DMS153 treated with DMSO at 0.1 percent for 48 hours (cell line): ENCODE results near the gene EMILIN2.
"Not testable (repeated sequence)": the region's sequence is repeated elsewhere in the genome, so short reads cannot be mapped to it uniquely, and the experiment has no call there.

Experiments used
- DNase-seq: peaks from one replicate; lab custom pipeline; 2025; ENCODE audit not compliant: unreplicated experiment; lab: John Stamatoyannopoulos, UW

The EMILIN2 gene

GRCh38 chr18:2846636-2847316, at the start of gene EMILIN2:
Gene EMILIN2, plus strand, starts transcription at chr18:2847006. Its CDS starts 183 bp downstream, at chr18:2847189.
- DNase-seq = no peak

- no peak for DNase-seq
Measured at GRCh38 chr18:2797951-2798350, 48.9 kb upstream of the EMILIN2 start.

DNA sequence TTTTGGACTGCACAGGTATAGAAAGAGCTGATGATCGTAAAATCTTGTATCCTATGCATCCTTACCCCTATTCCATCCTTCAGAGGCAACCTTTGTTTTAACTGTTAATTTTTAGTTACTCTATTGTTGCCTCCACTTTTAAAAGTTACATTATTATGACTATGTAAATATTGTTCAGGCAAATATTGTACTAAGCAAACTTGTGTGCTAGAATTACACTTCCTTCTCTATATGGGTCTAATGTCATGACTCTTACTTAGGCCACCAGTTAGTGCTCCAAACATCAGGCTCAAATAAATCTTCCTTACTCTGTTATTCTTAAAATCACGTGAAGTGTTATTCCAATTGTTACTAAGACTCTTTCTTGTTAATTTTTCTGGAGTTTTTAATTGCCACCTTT, 47.4 kb upstream of the EMILIN2 start:
- DNase-seq = no peak

DNA sequence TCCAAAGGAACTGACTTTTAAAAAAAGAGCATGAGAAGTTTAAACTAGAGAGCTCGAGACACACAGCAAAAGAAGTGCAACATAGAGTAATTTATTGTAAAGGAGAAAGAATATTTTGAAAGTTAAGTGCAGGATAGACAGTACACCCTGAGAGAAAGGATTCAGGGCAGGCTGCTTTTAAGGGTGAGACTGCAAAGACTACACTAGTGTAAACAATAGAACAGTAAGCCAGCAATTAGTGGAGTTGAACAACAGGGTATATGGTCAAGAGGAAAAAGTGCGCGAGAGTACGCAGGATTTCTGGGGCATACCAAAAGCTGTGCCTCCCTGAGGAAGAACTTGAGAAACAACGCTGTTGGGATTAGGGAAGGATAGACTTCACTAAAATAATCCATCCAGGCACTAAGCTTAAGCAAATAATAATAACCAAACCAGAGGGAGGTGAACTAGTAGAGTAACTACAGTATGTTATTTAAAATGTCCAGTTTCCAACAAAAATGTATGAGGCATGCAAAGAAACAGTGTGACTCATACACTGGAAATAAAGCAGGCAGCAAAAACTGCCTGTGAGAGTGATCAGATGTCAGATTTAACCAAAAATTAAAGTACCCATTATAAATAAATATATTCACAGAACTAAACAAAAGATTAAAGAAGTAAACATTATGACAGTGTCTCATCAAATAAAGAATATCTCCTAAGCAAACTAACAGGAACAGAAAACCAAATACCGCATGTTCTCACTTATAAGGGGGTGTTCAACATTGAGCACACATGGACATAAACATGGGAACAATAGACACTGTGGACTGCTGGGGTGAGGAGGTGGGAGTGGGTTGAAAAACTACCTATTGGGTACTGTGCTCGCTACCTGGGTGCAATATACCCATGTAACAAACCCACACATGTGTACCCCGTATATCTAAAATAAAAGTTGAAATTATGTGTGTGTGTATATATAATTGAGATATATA, 40.5 kb upstream of the EMILIN2 start:
- no peak for DNase-seq

DNA sequence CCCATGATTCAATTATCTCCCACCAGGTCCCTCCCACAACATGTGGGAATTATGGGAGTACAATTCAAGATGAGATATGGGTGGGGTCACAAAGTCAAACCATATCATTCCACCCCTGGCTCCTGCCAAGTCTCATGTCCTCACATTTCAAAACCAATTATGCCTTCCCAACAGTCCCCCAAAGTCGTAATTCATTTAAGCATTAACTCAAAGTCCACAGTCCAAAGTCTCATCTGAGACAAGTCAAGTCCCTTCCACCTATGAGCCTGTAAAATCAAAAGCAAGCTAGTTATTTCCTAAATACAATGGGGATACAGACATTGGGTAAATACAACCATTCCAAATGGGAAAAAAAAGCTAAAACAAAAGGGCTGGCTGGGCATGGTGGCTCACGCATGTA, 38.2 kb upstream of the EMILIN2 start:
- not testable (repeated sequence) for DNase-seq

- DNase-seq = not testable (repeated sequence)
Measured at GRCh38 chr18:2809666-2810183, 37.1 kb upstream of the EMILIN2 start.

GRCh38 chr18:2811416-2811815, 35.4 kb upstream of the EMILIN2 start:
- DNase-seq = no peak

DNA sequence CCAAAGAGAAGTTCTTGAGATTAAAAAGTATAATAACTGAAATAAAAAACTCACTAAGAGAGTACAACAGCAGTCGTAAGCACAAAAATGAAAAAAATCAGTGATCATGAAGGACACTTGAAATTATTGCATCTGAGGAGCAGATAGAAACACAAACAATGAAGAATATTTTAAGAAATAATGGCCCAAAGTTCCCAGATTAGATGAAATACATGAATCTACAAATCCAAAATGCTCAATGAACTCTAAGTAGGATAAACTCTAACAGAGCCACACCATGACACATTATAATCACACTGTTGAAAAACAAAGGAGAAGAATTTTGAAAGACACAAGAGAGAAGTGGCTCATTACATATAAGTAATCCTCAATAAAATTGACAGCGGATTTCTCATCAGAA, 31.9 kb upstream of the EMILIN2 start:
- DNase-seq = no peak

GRCh38 chr18:2818281-2818680, 28.5 kb upstream of the EMILIN2 start:
- DNase-seq = no peak

DNA sequence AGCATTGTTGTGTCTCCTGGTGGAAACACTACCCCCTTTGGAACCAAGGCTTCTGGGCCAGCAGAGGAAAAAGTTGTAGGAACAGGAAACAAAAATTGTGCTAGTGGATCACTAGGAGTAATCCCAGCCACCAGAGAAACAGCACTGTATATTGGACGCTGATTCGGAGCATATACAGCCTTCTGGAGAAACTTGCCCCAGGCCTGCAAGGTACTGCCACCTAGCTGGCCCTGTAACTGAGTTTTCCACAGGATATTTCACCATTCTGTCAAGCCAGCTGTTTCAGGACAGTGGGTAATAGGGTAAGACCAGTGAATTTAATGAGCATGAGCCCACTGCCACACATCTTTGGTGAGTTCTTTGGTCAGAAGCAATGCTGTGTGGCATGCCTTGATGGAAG, 25.1 kb upstream of the EMILIN2 start:
- no peak for DNase-seq

GRCh38 chr18:2822213-2822921, 24.4 kb upstream of the EMILIN2 start:
- DNase-seq = no peak

DNA sequence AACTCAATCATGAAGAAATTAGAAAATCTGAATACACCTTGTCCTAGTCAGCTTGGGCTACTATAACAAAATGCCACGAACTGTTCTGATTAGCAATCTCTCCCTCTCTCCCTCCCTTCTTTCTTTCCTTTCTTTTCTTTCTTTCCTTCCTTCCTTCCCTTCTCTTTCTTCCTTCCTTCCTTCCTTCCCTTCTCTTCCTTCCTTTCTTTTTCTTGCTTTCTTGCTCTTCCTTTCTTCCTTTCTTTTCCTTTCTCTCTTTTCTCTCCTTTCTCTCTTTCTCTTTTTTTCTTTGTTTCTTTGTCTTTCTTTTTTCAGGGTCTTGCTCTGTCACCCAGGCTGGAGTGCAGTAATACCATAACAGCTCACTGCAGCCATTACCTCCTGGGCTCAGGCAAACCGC, 23.6 kb upstream of the EMILIN2 start:
- no peak for DNase-seq

GRCh38 chr18:2823966-2824365, 22.8 kb upstream of the EMILIN2 start:
- DNase-seq = no peak

GRCh38 chr18:2824865-2825264, 21.9 kb upstream of the EMILIN2 start:
- DNase-seq = no peak

DNA sequence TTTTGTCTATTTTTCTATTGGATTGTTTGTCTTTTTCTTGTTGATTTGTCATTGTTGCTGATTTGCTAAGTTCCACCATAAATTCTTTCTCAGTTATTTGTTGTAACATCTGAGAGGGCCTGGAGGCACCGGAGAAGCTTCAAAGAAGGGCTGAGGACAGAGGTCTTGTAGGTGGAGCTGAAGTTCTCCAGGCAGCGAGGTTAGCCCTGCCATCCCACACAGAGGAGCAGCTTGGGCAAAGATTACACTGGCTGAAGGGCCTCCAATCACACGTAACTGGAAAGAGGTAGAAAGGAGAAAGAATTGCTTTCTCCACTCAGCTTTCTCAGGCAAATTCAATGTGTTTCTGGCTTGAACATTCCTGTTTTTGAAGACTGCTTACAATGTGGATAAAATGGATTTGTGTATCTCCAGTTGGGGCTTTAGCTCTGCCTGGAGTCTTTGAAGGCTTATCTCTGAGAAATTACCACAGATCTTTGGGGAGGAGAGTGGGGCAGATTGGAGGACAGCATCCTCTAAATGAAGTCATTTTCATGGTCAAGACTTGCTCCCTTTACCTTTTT, 21.1 kb upstream of the EMILIN2 start:
- DNase-seq = no peak

DNA sequence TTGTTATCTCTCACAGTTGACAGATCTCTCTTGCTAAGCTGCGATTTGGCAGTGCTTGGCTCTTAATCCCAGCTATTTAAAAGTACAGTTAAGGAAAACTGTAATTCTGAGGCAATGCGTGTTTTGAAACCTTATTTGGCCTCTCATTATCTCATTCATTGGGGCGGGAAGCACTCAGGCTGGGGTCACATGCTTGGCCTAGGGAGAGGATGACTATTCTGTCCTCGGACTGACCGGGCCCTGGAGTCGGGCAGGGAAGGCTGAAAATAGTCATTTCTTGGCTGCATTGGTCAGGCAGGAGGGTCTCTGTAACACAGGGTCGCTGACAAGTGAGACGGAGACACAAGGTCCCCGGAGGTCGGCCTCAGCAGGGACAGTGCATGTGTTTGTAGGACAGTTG, 20.2 kb upstream of the EMILIN2 start:
- DNase-seq = no peak

GRCh38 chr18:2827061-2827460, 19.7 kb upstream of the EMILIN2 start:
- DNase-seq = no peak

- not testable (repeated sequence) for DNase-seq
Measured at GRCh38 chr18:2836118-2836517, 10.7 kb upstream of the EMILIN2 start.

DNA sequence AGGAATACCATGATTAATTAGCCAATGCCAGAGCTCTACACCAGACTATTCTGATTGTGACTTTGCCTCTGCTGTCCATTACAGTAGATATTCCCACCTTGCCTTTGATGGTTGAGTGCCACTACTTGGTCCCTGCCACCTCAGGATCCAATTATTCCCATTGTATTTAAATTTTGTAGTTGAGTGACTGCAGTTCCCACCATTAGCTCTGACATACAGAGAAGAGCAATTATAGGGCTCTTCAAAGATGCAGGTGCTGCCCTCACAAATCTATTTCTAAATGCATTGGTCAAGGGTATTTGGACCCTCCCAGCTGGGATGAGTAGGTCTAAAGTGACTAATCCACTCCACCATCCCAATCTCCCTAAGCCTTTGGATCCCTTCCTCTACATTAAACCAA, 9.5 kb upstream of the EMILIN2 start:
- DNase-seq = not testable (repeated sequence)

DNA sequence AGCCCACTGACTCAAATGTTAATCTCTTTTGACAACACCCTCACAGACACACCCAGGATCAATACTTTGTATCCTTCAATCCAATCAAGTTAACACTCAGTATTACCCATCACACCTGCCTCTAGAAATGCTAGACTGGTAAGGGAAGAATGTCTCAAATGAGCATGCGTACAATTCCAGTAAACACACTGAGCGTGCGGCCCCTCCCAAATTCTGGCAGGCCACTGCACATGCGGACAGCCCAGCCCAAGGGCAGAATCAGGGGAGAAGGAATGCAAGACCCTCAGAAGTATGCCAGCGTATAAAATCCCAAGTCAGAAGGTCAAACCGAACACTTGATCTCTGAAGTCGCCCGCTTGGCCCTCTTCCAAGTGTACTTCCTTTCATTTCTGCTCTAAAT, 7.6 kb upstream of the EMILIN2 start:
- no peak for DNase-seq

GRCh38 chr18:2840521-2840920, 6.3 kb upstream of the EMILIN2 start:
- no peak for DNase-seq
